ENCODE measurements around the gene GLUD2. TPM values are rescaled to one million over a fixed set of nuclear protein-coding genes. Genes with fewer than 3 reads are reported as not detected.

Gene GLUD2
- total and polyA plus RNA-seq, 2 of the 4 experiments (the other 2 are of a cell fraction) = 0.51 to 1.6 TPM

GRCh38 chrX:121010218-121010617 is 37.2 kb upstream of the GLUD2 start:
- H2AK5ac ChIP-seq (ENCODE audit: low read depth, low read length) = no peak overlapping the region
- H3K36me3 ChIP-seq (ENCODE audit: control insufficient read depth, insufficient read depth, low read length) = no peaks in the 10 kb centered on the region
- H3K4me3 ChIP-seq (ENCODE audit: insufficient read depth, low read depth, low read length) = no peak overlapping the region
- H2BK5ac ChIP-seq (ENCODE audit: low read depth, low read length, poor library complexity, severe bottlenecking) = no peak overlapping the region
- intact Hi-C loops (cut with micrococcal nuclease) = no loop called here
- no peak overlapping the region for H3K4ac ChIP-seq (ENCODE audit: low read depth, low read length)
- H3K79me1 ChIP-seq (ENCODE audit: low read depth in 1 of 2, low read length in 2 of 2) = no peaks in the 10 kb centered on the region
- no peak overlapping the region for H3K56ac ChIP-seq (ENCODE audit: extremely low read depth, insufficient read depth, low read length)
- no peak for DNase-seq
- no peak overlapping the region for H4K91ac ChIP-seq (ENCODE audit: insufficient read depth, low read depth, low read length)
- peaks cover 2% of the 10 kb centered on the region; the same call in 1 of the 2 replicates for H3K9me3 ChIP-seq (ENCODE audit: control insufficient read depth, insufficient read depth, low read length)
- no peaks in the 10 kb centered on the region for H4K20me1 ChIP-seq (ENCODE audit: insufficient read depth, low read length)
- H2BK15ac ChIP-seq (ENCODE audit: low read depth, low read length) = no peak overlapping the region
- no peak overlapping the region for H2AFZ ChIP-seq (replicated peaks; ENCODE audit: low read length, poor library complexity)
- no peak overlapping the region for H4K8ac ChIP-seq (ENCODE audit: low read depth in 2 of 2, low read length in 2 of 2)
- CTCF ChIA-PET = no interaction called here
- H3K9ac ChIP-seq (ENCODE audit: low read depth, low read length) = no peak overlapping the region
- no peak overlapping the region for H2AK9ac ChIP-seq (replicated peaks; ENCODE audit: low read depth, low read length, poor library complexity)
- H3K23ac ChIP-seq (ENCODE audit: low read depth, low read length) = no peak overlapping the region
- H3K4me2 ChIP-seq (ENCODE audit: low read depth, low read length) = no peak overlapping the region
- no peak overlapping the region for H3K27ac ChIP-seq (ENCODE audit: insufficient read depth, low read length)
- H3K9me1 ChIP-seq (ENCODE audit: insufficient read depth, low read length) = no peaks in the 10 kb centered on the region
- H3K18ac ChIP-seq (ENCODE audit: low read depth, low read length) = no peak overlapping the region
- no CpG with 5 or more reads among the region's 4 CpGs for WGBS, 2 experiments (ENCODE audit: extremely low coverage in 2 of 2, insufficient read length in 1 of 2)
- no peaks in the 10 kb centered on the region for H3K4me1 ChIP-seq (ENCODE audit: control insufficient read depth, insufficient read depth, low read length)
- no TSS peak for BruUV-seq (replicated peaks)
- no peak overlapping the region for H3K14ac ChIP-seq (replicated peaks; ENCODE audit: low read depth, low read length)
- H2BK20ac ChIP-seq (ENCODE audit: low read depth, low read length) = no peak overlapping the region
- no peak overlapping the region for H2BK120ac ChIP-seq (ENCODE audit: low read depth, low read length)
- no peak for TF ChIP-seq USF2 (IDR thresholded peaks at IDR 0.05; ENCODE audit: low read depth, low read length)
- no peak for TF ChIP-seq ELK1 (IDR thresholded peaks at IDR 0.05; ENCODE audit: borderline replicate concordance, low read depth, low read length)
- TF ChIP-seq CTCF (conservative IDR thresholded peaks at IDR 0.05; ENCODE audit: low read depth, low read length) = no peak
- TF ChIP-seq MAZ (IDR thresholded peaks at IDR 0.05; ENCODE audit: borderline replicate concordance, low read depth, low read length) = no peak
- TF ChIP-seq BHLHE40 (IDR thresholded peaks at IDR 0.05; ENCODE audit: low read depth, low read length) = no peak
- no peak for TF ChIP-seq NFE2L2 (IDR thresholded peaks at IDR 0.05; ENCODE audit: low read depth, low read length)
- TF ChIP-seq CEBPB (IDR thresholded peaks at IDR 0.05; ENCODE audit: low read depth, low read length) = no peak
- no peak for TF ChIP-seq RAD21 (IDR thresholded peaks at IDR 0.05; ENCODE audit: low read length)
- no peak for TF ChIP-seq POLR2A (IDR thresholded peaks at IDR 0.05; ENCODE audit: low read depth, low read length)
- no peak for TF ChIP-seq MAFK (IDR thresholded peaks at IDR 0.05; ENCODE audit: low read depth, low read length)
- TF ChIP-seq CHD1 (IDR thresholded peaks at IDR 0.05; ENCODE audit: low read depth, low read length) = no peak
- no peak for TF ChIP-seq RCOR1 (IDR thresholded peaks at IDR 0.05; ENCODE audit: insufficient replicate concordance, low read length)
- no peak for TF ChIP-seq FOS (IDR thresholded peaks at IDR 0.05; ENCODE audit: low read depth, low read length)
- dilution Hi-C loops (cut with HindIII; ENCODE audit: low sequenced_read_pairs, unreplicated experiment) = no loop called here
- POLR2A ChIA-PET (ENCODE audit: unreplicated experiment) = no interaction called here
- in situ Hi-C loops (cut with MboI; ENCODE audit: low sequenced_read_pairs) = no loop called here
- no peak overlapping the region for H4K5ac ChIP-seq (ENCODE audit: low read depth, low read length)
- H3K27me3 ChIP-seq (ENCODE audit: control insufficient read depth, insufficient read depth, low read length) = no peaks in the 10 kb centered on the region
- no peak for ATAC-seq (ENCODE audit: low read depth)
